ENCODE measurements around the gene CEMIP. TPM values are rescaled to one million over a fixed set of nuclear protein-coding genes. Genes with fewer than 3 reads are reported as not detected.

The CEMIP gene
- total RNA-seq, 1 experiment from 2014 or later, result 3.5 TPM

DNA sequence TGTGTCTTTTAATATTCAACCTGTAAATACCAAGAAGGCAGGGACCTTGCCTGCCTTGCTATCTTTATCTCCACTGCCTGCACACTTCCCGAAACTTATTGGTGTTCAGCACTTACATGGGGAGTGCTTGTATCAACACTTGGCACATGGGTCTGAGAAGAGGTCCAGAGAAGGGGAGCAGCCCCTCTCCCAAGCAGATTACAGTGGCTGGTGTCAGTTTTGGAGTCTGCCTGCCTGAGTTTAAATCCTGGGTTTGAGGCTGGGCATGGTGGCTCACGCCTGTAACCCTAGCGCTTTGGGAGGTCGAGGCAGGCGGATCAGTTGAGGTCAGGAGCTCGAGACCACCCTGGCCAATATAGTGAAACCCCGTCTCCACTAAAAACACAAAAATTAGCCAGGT is 190.1 kb downstream of the CEMIP start:
- no peaks in the 10 kb centered on the region for H3K27me3 ChIP-seq (ENCODE audit: insufficient read depth, low read length)
- H3K4me2 ChIP-seq (ENCODE audit: low read length), result no peak overlapping the region
- H3K9me2 ChIP-seq (ENCODE audit: insufficient read depth), result no peaks in the 10 kb centered on the region
- no peak for DNase-seq (ENCODE audit: low read depth, low spot score)
- no peak for ATAC-seq
- H3K9ac ChIP-seq (ENCODE audit: low read length), result no peak overlapping the region
- H4K20me1 ChIP-seq (ENCODE audit: insufficient read depth), result no peaks in the 10 kb centered on the region
- peaks cover 4% of the 10 kb centered on the region; the same call in 1 of the 2 replicates for H3K79me2 ChIP-seq (ENCODE audit: insufficient read depth, low read length)
- H3K4me1 ChIP-seq (ENCODE audit: control insufficient read depth in 1 of 2, insufficient read depth in 2 of 2, low read length in 2 of 2), result peaks cover 6 to 10% of the 10 kb centered on the region in 2 experiments; a peak in 3 of 4 replicates
- BruUV-seq (replicated peaks), result no TSS peak
- peaks cover 0 to 4% of the 10 kb centered on the region in 2 experiments; a peak in 2 of 4 replicates for H3K36me3 ChIP-seq (ENCODE audit: control insufficient read depth in 1 of 2, insufficient read depth in 2 of 2, low read length in 2 of 2)
- H3K4me3 ChIP-seq (replicated peaks in 1 of 2; ENCODE audit: low read depth in 1 of 2, low read length in 2 of 2), result no peak overlapping the region
- ChIA-PET POLR2A (no interaction called here), RAD21 (ENCODE audit: low non-redundant PET in 1 of 2, low total read pairs in 2 of 2, uncharacterized antibody in 2 of 2, unreplicated experiment in 2 of 2) (interaction anchor here (0.6 to 2.1 kb wide), 6 partner anchors 190 to 402 kb away, joined by 3 to 7 read pairs (median 5); partner anchors contain the start of gene CEMIP (in 1 of the 2)), CTCF (interaction anchor here (0.7 to 5.5 kb wide), 17 partner anchors 8 to 551 kb away, joined by 3 to 59 read pairs (median 5); partner anchors contain the start of gene CEMIP)
- H2AFZ ChIP-seq (ENCODE audit: low read depth, low read length, poor library complexity, severe bottlenecking), result no peak overlapping the region
- no peak for TF ChIP-seq SRF (IDR thresholded peaks at IDR 0.05; ENCODE audit: low read depth)
- TF ChIP-seq, protein P1, sequence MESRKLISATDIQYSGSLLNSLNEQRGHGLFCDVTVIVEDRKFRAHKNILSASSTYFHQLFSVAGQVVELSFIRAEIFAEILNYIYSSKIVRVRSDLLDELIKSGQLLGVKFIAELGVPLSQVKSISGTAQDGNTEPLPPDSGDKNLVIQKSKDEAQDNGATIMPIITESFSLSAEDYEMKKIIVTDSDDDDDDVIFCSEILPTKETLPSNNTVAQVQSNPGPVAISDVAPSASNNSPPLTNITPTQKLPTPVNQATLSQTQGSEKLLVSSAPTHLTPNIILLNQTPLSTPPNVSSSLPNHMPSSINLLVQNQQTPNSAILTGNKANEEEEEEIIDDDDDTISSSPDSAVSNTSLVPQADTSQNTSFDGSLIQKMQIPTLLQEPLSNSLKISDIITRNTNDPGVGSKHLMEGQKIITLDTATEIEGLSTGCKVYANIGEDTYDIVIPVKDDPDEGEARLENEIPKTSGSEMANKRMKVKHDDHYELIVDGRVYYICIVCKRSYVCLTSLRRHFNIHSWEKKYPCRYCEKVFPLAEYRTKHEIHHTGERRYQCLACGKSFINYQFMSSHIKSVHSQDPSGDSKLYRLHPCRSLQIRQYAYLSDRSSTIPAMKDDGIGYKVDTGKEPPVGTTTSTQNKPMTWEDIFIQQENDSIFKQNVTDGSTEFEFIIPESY (IDR thresholded peaks at IDR 0.05; ENCODE audit: extremely low read depth, insufficient replicate concordance, low read length), result no peak
- TF ChIP-seq EGR1 (IDR thresholded peaks at IDR 0.05; ENCODE audit: low read depth), result no peak
- no peak for TF ChIP-seq JUND (IDR thresholded peaks at IDR 0.05)
- TF ChIP-seq, protein P2, sequence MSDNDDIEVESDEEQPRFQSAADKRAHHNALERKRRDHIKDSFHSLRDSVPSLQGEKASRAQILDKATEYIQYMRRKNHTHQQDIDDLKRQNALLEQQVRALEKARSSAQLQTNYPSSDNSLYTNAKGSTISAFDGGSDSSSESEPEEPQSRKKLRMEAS (IDR thresholded peaks at IDR 0.05), result no peak
- TF ChIP-seq ELF1 (IDR thresholded peaks at IDR 0.05; ENCODE audit: borderline replicate concordance, low read depth), result no peak
- TF ChIP-seq ZNF274 (IDR thresholded peaks at IDR 0.05; ENCODE audit: low read depth, low read length), result no peak
- no peak for TF ChIP-seq RAD21 (IDR thresholded peaks at IDR 0.05; ENCODE audit: low read depth)
- TF ChIP-seq, protein P3, sequence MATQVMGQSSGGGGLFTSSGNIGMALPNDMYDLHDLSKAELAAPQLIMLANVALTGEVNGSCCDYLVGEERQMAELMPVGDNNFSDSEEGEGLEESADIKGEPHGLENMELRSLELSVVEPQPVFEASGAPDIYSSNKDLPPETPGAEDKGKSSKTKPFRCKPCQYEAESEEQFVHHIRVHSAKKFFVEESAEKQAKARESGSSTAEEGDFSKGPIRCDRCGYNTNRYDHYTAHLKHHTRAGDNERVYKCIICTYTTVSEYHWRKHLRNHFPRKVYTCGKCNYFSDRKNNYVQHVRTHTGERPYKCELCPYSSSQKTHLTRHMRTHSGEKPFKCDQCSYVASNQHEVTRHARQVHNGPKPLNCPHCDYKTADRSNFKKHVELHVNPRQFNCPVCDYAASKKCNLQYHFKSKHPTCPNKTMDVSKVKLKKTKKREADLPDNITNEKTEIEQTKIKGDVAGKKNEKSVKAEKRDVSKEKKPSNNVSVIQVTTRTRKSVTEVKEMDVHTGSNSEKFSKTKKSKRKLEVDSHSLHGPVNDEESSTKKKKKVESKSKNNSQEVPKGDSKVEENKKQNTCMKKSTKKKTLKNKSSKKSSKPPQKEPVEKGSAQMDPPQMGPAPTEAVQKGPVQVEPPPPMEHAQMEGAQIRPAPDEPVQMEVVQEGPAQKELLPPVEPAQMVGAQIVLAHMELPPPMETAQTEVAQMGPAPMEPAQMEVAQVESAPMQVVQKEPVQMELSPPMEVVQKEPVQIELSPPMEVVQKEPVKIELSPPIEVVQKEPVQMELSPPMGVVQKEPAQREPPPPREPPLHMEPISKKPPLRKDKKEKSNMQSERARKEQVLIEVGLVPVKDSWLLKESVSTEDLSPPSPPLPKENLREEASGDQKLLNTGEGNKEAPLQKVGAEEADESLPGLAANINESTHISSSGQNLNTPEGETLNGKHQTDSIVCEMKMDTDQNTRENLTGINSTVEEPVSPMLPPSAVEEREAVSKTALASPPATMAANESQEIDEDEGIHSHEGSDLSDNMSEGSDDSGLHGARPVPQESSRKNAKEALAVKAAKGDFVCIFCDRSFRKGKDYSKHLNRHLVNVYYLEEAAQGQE (IDR thresholded peaks at IDR 0.05; ENCODE audit: low read depth), result no peak
- no peak for TF ChIP-seq POLR2AphosphoS5 (IDR thresholded peaks at IDR 0.05; ENCODE audit: low read depth, low read length)
- TF ChIP-seq ZFX (IDR thresholded peaks at IDR 0.05), result no peak
- TF ChIP-seq CBX3 (IDR thresholded peaks at IDR 0.05; ENCODE audit: low read depth), result no peak
- TF ChIP-seq YY1 (IDR thresholded peaks at IDR 0.05; ENCODE audit: extremely low read depth, insufficient replicate concordance, low read depth, low read length), result no peak
- H3K9me3 ChIP-seq (ENCODE audit: control insufficient read depth in 1 of 2, insufficient read depth in 1 of 2, low read depth in 1 of 2, low read length in 2 of 2), result no peaks in the 10 kb centered on the region
- intact Hi-C loops (cut with micrococcal nuclease), result no loop called here
- no peak overlapping the region for H3K27ac ChIP-seq (ENCODE audit: low read depth, low read length)

Data from HCT116 (cell line).